ENCODE results near the gene PDZD8.

- TF ChIP-seq, protein P1, sequence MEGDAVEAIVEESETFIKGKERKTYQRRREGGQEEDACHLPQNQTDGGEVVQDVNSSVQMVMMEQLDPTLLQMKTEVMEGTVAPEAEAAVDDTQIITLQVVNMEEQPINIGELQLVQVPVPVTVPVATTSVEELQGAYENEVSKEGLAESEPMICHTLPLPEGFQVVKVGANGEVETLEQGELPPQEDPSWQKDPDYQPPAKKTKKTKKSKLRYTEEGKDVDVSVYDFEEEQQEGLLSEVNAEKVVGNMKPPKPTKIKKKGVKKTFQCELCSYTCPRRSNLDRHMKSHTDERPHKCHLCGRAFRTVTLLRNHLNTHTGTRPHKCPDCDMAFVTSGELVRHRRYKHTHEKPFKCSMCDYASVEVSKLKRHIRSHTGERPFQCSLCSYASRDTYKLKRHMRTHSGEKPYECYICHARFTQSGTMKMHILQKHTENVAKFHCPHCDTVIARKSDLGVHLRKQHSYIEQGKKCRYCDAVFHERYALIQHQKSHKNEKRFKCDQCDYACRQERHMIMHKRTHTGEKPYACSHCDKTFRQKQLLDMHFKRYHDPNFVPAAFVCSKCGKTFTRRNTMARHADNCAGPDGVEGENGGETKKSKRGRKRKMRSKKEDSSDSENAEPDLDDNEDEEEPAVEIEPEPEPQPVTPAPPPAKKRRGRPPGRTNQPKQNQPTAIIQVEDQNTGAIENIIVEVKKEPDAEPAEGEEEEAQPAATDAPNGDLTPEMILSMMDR (IDR thresholded peaks at IDR 0.05; ENCODE audit: low read depth, low read length, poor library complexity, severe bottlenecking) = no peak
- no peak for TF ChIP-seq EZH2phosphoT487 (IDR thresholded peaks at IDR 0.05; ENCODE audit: borderline replicate concordance, low read length)
These were observed 24.3 kb downstream of the PDZD8 start for GRCh38 chr10:117350909-117351308.

Measured in DOHH2 (cell line).